ENCODE results near the gene RASSF1.

RASSF1 gene

GRCh38 chr3:50365080-50365841 lies 24.6 kb upstream of the RASSF1 start:
- peak; percentile 53 for DNase-seq (ENCODE audit: low spot score)

GRCh38 chr3:50364573-50365079 lies 24.0 kb upstream of the RASSF1 start:
- DNase-seq (ENCODE audit: low spot score) = no peak

GRCh38 chr3:50359760-50360110 lies 19.1 kb upstream of the RASSF1 start:
- DNase-seq (ENCODE audit: low spot score) = no peak

GRCh38 chr3:50358911-50359759 lies 18.5 kb upstream of the RASSF1 start, which contains the start of gene TMEM115:
Gene TMEM115, minus strand, starts transcription at chr3:50359521. Its CDS starts 458 bp downstream, at chr3:50359063.
- peak; percentile 100 for DNase-seq (ENCODE audit: low spot score)

- no peak for DNase-seq (ENCODE audit: low spot score)
Measured at GRCh38 chr3:50358355-50358910, 17.8 kb upstream of the RASSF1 start.

- DNase-seq (ENCODE audit: low spot score) = no peak
Measured at GRCh38 chr3:50357481-50357880, 16.8 kb upstream of the RASSF1 start.

- no peak for DNase-seq (ENCODE audit: low spot score)
Measured at GRCh38 chr3:50356553-50356952, 15.9 kb upstream of the RASSF1 start.

- no peak for DNase-seq (ENCODE audit: low spot score)
Measured at GRCh38 chr3:50355829-50356552, 15.4 kb upstream of the RASSF1 start.

GRCh38 chr3:50354850-50355249 lies 14.2 kb upstream of the RASSF1 start:
- no peak for DNase-seq (ENCODE audit: low spot score)

- DNase-seq (ENCODE audit: low spot score) = no peak
Measured at GRCh38 chr3:50354186-50354764, 13.6 kb upstream of the RASSF1 start.

- DNase-seq (ENCODE audit: low spot score) = no peak
Measured at GRCh38 chr3:50353245-50354004, 12.8 kb upstream of the RASSF1 start.

- DNase-seq (ENCODE audit: low spot score) = no peak
Measured at GRCh38 chr3:50352781-50353180, 12.1 kb upstream of the RASSF1 start.

- DNase-seq (ENCODE audit: low spot score) = no peak
Measured at GRCh38 chr3:50351323-50351697, 10.7 kb upstream of the RASSF1 start.

- DNase-seq (ENCODE audit: low spot score) = peak; percentile 96
Measured at GRCh38 chr3:50350527-50351322, 10.1 kb upstream of the RASSF1 start, which contains the start of the genes CYB561D2 and NPRL2. Gene CYB561D2, plus strand, starts transcription at chr3:50350862. Its CDS starts 572 bp downstream, at chr3:50351434. Gene NPRL2, minus strand, starts transcription at chr3:50350775. Its CDS starts 123 bp downstream, at chr3:50350652.

GRCh38 chr3:50350213-50350526 lies 9.5 kb upstream of the RASSF1 start:
- no peak for DNase-seq (ENCODE audit: low spot score)

GRCh38 chr3:50347187-50347813 lies 6.7 kb upstream of the RASSF1 start:
- peak; percentile 62 for DNase-seq (ENCODE audit: low spot score)

- no peak for DNase-seq (ENCODE audit: low spot score)
Measured at GRCh38 chr3:50345586-50346234, 5.1 kb upstream of the RASSF1 start, which contains the start of gene ZMYND10. Gene ZMYND10, minus strand, starts transcription at chr3:50345732. Its CDS starts 153 bp downstream, at chr3:50345579.

- DNase-seq (ENCODE audit: low spot score) = no peak
Measured at GRCh38 chr3:50345008-50345407, 4.4 kb upstream of the RASSF1 start.
